NB4 (cell line): Measurements from ENCODE around the gene GRXCR1.

Source experiments
- CTCF ChIP-seq: IDR thresholded peaks from one replicate; pipeline ENCODE4 v1.5.1; 2012; ENCODE audit warnings: low read depth, low read length
- MAX ChIP-seq: IDR thresholded peaks from 2 replicates; pipeline ENCODE4 v1.6.1; 2011; ENCODE audit warnings: low read depth, low read length
- MYC ChIP-seq: IDR thresholded peaks from 2 replicates; pipeline ENCODE4 v1.6.1; 2011; ENCODE audit warnings: low read depth, low read length
- POLR2A ChIP-seq: IDR thresholded peaks from 2 replicates; pipeline ENCODE4 v1.6.1; 2011; ENCODE audit warnings: mild to moderate bottlenecking; ENCODE audit not compliant: insufficient read length; ENCODE audit errors: extremely low read depth

- TF ChIP-seq POLR2A, result no peak
- no peak for TF ChIP-seq CTCF
- no peak for TF ChIP-seq MAX
- no peak for TF ChIP-seq MYC
Measured at GRCh38 chr4:42844422-42845070, 48.0 kb upstream of the GRXCR1 start.
